ENCODE data around the gene REC114.
"Not testable (repeated sequence)": the region's sequence is repeated elsewhere in the genome, so short reads cannot be mapped to it uniquely, and the experiment has no call there.

REC114 gene

DNA sequence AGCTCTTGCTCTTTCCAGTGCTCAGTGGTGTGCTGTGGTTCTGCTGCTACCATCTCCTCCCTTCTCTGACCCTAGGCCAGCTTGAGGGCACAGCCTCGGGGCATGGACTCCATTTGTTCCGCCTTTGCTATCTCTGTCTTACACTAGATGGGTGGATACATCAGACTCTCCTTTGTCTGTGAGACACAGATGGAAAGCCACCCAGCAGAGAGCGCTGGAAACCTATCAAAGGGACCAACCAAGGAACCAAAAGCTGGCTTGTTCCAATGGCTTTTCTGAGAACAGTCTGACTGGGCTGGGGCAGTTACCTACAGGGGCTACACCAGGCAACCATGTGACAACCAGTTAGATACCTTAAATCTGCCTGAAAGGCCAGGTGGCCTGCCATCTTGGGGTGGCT, 126.4 kb downstream of the REC114 start:
- no peak for TF ChIP-seq CTCF (IDR thresholded peaks at IDR 0.05; ENCODE audit: low read depth, low read length)
- H3K4me3 ChIP-seq (ENCODE audit: low read depth, low read length) = no peak overlapping the region

- no peak overlapping the region for H3K4me3 ChIP-seq (ENCODE audit: low read depth, low read length)
- no peak for TF ChIP-seq CTCF (IDR thresholded peaks at IDR 0.05; ENCODE audit: low read depth, low read length)
Measured at GRCh38 chr15:73570355-73571032, 127.5 kb downstream of the REC114 start.

GRCh38 chr15:73571346-73571745, 128.4 kb downstream of the REC114 start:
- TF ChIP-seq CTCF (IDR thresholded peaks at IDR 0.05; ENCODE audit: low read depth, low read length) = no peak
- no peak overlapping the region for H3K4me3 ChIP-seq (ENCODE audit: low read depth, low read length)

DNA sequence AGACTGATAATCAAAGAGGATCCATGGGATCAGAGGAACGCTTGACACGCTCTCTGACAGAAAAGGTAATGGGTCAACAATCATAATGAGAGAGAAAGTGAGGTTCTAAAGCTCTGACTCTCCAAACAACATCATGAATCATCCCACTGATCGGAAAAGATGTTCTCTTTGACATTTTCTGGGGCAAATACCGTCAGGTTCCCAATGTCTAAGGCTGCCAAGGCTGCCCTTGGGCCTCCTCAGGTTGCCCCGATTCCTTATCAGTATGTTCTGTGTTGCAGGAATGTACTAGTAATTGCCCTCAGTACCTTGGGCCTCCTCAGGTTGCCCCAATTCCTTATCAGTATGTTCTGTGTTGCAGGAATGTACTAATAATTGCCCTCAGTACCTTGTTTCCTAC, 129.3 kb downstream of the REC114 start:
- no peak overlapping the region for H3K4me3 ChIP-seq (ENCODE audit: low read depth, low read length)
- no peak for TF ChIP-seq CTCF (IDR thresholded peaks at IDR 0.05; ENCODE audit: low read depth, low read length)

DNA sequence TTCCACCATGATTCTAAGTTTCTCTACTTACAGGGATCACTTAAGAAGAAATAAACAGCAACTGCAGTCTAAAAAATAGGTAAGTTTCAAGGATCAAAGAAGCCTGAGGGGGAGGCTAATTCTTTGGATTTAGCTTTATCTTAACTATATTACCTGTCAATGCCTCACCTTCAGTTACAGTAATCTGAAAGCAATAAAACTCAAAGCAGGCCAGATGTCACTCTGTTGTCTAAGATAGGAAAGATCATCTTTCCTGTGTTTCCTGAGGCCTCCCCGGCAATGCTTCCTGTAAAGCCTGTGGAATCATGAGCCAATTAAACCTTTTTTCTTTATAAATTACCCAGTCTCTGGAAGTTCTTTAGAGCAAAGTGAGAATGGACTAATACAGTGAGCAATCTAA, 130.1 kb downstream of the REC114 start:
- TF ChIP-seq CTCF (IDR thresholded peaks at IDR 0.05; ENCODE audit: low read depth, low read length) = no peak
- no peak overlapping the region for H3K4me3 ChIP-seq (ENCODE audit: low read depth, low read length)

GRCh38 chr15:73573572-73573971, 130.6 kb downstream of the REC114 start:
- TF ChIP-seq CTCF (IDR thresholded peaks at IDR 0.05; ENCODE audit: low read depth, low read length) = no peak
- no peak overlapping the region for H3K4me3 ChIP-seq (ENCODE audit: low read depth, low read length)

- no peak overlapping the region for H3K4me3 ChIP-seq (ENCODE audit: low read depth, low read length)
- no peak for TF ChIP-seq CTCF (IDR thresholded peaks at IDR 0.05; ENCODE audit: low read depth, low read length)
Measured at GRCh38 chr15:73575636-73576247, 132.8 kb downstream of the REC114 start.

GRCh38 chr15:73577593-73577992, 134.6 kb downstream of the REC114 start:
- H3K4me3 ChIP-seq (ENCODE audit: low read depth, low read length) = not testable (repeated sequence)
